OCI-LY7 (cell line): ENCODE data around the gene NCKAP5. TPM values are rescaled to one million over a fixed set of nuclear protein-coding genes. Genes with fewer than 3 reads are reported as not detected.

Source experiments
- BruUV-seq: library from RNA; stranded (reverse); fragments of 400-500 nt; replicated peaks from 2 replicates; lab custom pipeline; 2021; lab: Mats Ljungman, UMichigan
- CTCF ChIA-PET: fragments of 300-600 bp; sonication (Branson Sonifier 250); formaldehyde crosslinking; loops from one replicate; lab custom pipeline; 2022; ENCODE audit warnings: antibody characterized with exemption; ENCODE audit not compliant: unreplicated experiment; lab: Charles Lee
- POLR2A ChIA-PET: fragments of 300-600 bp; sonication (Branson Sonifier 250); formaldehyde crosslinking; loops from one replicate; lab custom pipeline; 2022; ENCODE audit warnings: antibody characterized with exemption; lab: Charles Lee
- DNase-seq: peaks from one replicate; pipeline ENCODE4 v3.0.0-alpha.2; 2015; ENCODE audit warnings: low spot score
- H2AFZ ChIP-seq: fragments of 200-600 bp; sonication (generic), shearing (Covaris generic); 2 replicates; pipeline ENCODE4 v1.6.1; 2014; ENCODE audit warnings: mild to moderate bottlenecking, antibody characterized with exemption, low read length, moderate library complexity
- H3K27ac ChIP-seq: fragments of 200-600 bp; sonication (generic); 2 replicates; pipeline ENCODE4 v1.5.1; 2014; ENCODE audit warnings: mixed run types, low read depth, mild to moderate bottlenecking, moderate library complexity, low read length, inconsistent platforms; ENCODE audit not compliant: poor library complexity, severe bottlenecking
- H3K36me3 ChIP-seq: fragments of 200-600 bp; sonication (generic); 2 replicates; pipeline ENCODE4 v1.6.1; 2014; ENCODE audit warnings: mild to moderate bottlenecking, antibody characterized with exemption, low read length, moderate library complexity, mixed read lengths; ENCODE audit not compliant: insufficient read depth
- H3K4me1 ChIP-seq: fragments of 200-600 bp; sonication (generic); 2 replicates; pipeline ENCODE4 v1.5.1; 2014; ENCODE audit warnings: mild to moderate bottlenecking, low read length; ENCODE audit not compliant: insufficient read depth, poor library complexity, severe bottlenecking
- H3K4me2 ChIP-seq: fragments of 200-600 bp; sonication (generic); 2 replicates; pipeline ENCODE4 v1.6.1; 2014; ENCODE audit warnings: mild to moderate bottlenecking, low read length
- H3K4me3 ChIP-seq: fragments of 200-600 bp; sonication (generic); 2 replicates; pipeline ENCODE4 v1.5.1; 2014; ENCODE audit warnings: mild to moderate bottlenecking, low read depth, low read length; ENCODE audit not compliant: poor library complexity, severe bottlenecking
- H3K79me2 ChIP-seq: fragments of 200-600 bp; sonication (generic); 2 replicates; pipeline ENCODE4 v1.6.1; 2016; ENCODE audit warnings: low read depth, mild to moderate bottlenecking, low read length, moderate library complexity, mixed read lengths; ENCODE audit not compliant: insufficient read depth
- H3K9me2 ChIP-seq: fragments of 200-600 bp; sonication (generic); 2 replicates; pipeline ENCODE4 v1.6.1; 2016; ENCODE audit warnings: mild to moderate bottlenecking, low read length, mixed read lengths; ENCODE audit not compliant: insufficient read depth
- H3K9me3 ChIP-seq: fragments of 200-600 bp; sonication (generic); 2 replicates; pipeline ENCODE4 v1.6.1; 2014; ENCODE audit warnings: mild to moderate bottlenecking, mixed run types, low read length, mixed read lengths
- H4K20me1 ChIP-seq: fragments of 200-600 bp; sonication (generic); 2 replicates; pipeline ENCODE4 v1.6.1; 2014; ENCODE audit warnings: mild to moderate bottlenecking, antibody characterized with exemption, low read length, moderate library complexity, mixed read lengths; ENCODE audit not compliant: insufficient read depth
- EZH2phosphoT487 ChIP-seq: fragments of 200-600 bp; sonication (generic); IDR thresholded peaks from 2 replicates; pipeline ENCODE4 v1.6.1; 2018; ENCODE audit warnings: low read depth, borderline replicate concordance, mild to moderate bottlenecking, mixed run types, antibody characterized with exemption, low read length, moderate library complexity, mixed read lengths
- intact Hi-C: fragments of 100-400 bp; cut with micrococcal nuclease; formaldehyde crosslinking; loops from one replicate; pipeline ENCODE4 v1.10.0; 2022; ENCODE audit not compliant: unreplicated experiment
- total RNA-seq, 2 experiments: library from RNA; depleted of rRNA in 1 of 2; stranded (reverse); fragments of >200 nt in 1 of 2; shearing (Covaris generic) in 1 of 2; gene quantifications; 2 replicates each; pipeline ENCODE4 v1.2.3, GENCODE V29; 2014 to 2022
- TF ChIP-seq, protein P1 (sequence below): fragments of 200-600 bp; sonication (generic); conservative IDR thresholded peaks from 2 replicates; pipeline ENCODE4 v1.5.1; 2014; ENCODE audit warnings: mild to moderate bottlenecking, antibody characterized with exemption, low read length, moderate library complexity, mixed read lengths

Gene NCKAP5
- total RNA-seq, 2 experiments from 2014 or later = not detected

DNA sequence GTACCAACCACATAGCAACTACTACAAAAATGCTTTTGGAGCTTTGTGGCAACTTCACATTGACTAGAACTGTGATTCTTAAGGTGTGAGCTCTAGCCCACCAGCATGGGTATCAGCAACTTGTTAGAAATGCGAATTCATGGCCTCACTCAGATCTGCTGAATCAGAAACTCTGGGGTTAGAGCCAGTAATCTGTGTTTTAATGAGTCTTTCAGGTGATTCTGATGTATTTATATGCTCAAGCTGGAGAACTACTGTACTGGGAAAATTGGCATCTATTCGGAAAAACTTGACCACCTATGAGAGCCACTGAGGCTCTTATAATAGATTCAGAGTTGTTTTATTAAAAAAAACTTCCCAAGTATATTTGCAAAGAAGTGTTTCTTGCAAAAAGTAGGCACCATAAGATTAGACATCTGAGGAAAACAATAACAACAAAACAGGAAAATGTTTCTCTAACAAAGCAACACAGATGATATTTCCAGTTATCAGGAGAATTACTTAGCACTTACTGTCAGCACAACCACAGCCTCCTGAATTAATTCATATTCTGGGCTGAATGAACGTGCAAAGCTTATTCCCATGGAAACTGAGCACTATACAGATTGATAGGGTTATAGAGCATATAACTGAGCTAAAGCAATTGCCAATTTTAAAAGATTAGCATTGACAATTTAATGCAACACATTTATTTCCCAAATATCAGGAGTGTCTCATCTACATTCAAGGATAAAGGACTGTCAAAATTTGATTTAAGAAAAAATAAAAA is 71.6 kb downstream of the NCKAP5 start:
- intact Hi-C loops = no loop called here
- no peaks in the 10 kb centered on the region for H3K36me3 ChIP-seq
- no peak overlapping the region for H3K4me2 ChIP-seq
- TF ChIP-seq EZH2phosphoT487 = no peak
- TF ChIP-seq, protein P1, sequence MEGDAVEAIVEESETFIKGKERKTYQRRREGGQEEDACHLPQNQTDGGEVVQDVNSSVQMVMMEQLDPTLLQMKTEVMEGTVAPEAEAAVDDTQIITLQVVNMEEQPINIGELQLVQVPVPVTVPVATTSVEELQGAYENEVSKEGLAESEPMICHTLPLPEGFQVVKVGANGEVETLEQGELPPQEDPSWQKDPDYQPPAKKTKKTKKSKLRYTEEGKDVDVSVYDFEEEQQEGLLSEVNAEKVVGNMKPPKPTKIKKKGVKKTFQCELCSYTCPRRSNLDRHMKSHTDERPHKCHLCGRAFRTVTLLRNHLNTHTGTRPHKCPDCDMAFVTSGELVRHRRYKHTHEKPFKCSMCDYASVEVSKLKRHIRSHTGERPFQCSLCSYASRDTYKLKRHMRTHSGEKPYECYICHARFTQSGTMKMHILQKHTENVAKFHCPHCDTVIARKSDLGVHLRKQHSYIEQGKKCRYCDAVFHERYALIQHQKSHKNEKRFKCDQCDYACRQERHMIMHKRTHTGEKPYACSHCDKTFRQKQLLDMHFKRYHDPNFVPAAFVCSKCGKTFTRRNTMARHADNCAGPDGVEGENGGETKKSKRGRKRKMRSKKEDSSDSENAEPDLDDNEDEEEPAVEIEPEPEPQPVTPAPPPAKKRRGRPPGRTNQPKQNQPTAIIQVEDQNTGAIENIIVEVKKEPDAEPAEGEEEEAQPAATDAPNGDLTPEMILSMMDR = no peak
- H3K27ac ChIP-seq = no peak overlapping the region
- ChIA-PET POLR2A (no interaction called here), CTCF (no interaction called here)
- no peak overlapping the region for H2AFZ ChIP-seq
- H3K9me3 ChIP-seq = no peaks in the 10 kb centered on the region
- H3K79me2 ChIP-seq = no peaks in the 10 kb centered on the region
- H3K4me3 ChIP-seq = no peak overlapping the region
- H3K4me1 ChIP-seq = no peaks in the 10 kb centered on the region
- no peaks in the 10 kb centered on the region for H3K9me2 ChIP-seq
- no peaks in the 10 kb centered on the region for H4K20me1 ChIP-seq
- BruUV-seq = no TSS peak
- no peak for DNase-seq

DNA sequence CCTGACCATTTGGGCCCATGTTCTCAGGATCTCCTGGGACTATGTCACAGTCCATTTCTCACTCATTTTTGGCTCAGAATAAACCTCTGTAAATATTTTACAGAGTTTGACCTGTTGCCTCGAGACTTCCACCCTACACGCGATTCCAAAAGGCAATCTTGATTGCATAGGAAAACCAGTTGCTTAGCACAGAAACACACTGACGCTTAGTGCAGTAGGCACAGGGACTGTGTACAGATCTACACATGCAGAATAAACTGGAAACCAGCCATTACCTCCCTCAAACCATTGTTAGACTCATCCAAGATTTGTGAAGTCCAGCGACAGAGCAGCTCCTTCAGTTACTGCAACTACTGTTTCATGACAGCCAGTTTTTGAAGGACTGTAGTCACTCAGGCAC is 73.0 kb downstream of the NCKAP5 start:
- no peaks in the 10 kb centered on the region for H3K36me3 ChIP-seq
- no peaks in the 10 kb centered on the region for H3K4me1 ChIP-seq
- no peaks in the 10 kb centered on the region for H4K20me1 ChIP-seq
- no TSS peak for BruUV-seq
- no peak for TF ChIP-seq EZH2phosphoT487
- TF ChIP-seq, protein P1 = no peak
- H2AFZ ChIP-seq = no peak overlapping the region
- intact Hi-C loops = no loop called here
- no peak overlapping the region for H3K4me3 ChIP-seq
- H3K4me2 ChIP-seq = no peak overlapping the region
- no peak overlapping the region for H3K27ac ChIP-seq
- H3K9me3 ChIP-seq = no peaks in the 10 kb centered on the region
- H3K9me2 ChIP-seq = no peaks in the 10 kb centered on the region
- ChIA-PET POLR2A (no interaction called here), CTCF (no interaction called here)
- DNase-seq = no peak
- H3K79me2 ChIP-seq = no peaks in the 10 kb centered on the region

DNA sequence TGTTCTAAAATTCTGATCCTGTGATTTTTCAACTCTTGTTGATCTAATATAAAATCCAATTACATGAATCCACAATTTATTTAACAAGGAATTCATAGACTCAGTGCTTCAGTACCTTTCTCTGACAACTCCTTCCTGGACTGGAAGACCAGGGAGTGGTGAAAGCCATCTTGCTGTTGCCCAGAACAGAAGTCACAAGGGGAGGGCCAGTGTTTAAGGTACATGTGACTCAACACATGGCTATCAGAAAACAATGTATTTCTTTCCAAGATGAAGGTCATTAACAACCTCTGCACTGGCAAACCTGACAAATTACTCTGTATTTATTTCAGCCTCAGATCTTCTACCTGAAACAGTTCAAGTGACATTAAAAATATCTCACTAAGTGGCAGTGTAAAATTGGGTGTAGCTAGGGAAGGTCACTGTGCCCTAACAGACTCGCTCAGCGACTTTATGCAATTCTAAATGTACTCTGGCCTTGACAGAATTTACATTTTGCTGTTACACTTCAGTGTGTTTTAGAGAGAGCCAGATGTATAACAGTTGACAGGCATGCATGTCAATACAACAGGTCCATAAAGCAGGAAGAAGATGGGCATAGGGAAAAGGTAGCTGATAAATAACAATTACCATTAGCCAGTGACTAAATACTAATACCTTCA is 75.4 kb downstream of the NCKAP5 start:
- TF ChIP-seq, protein P1 = no peak
- no peak for TF ChIP-seq EZH2phosphoT487
- Histone ChIP-seq H3K36me3 (no peaks in the 10 kb centered on the region), H2AFZ (no peak overlapping the region), H3K4me1 (no peaks in the 10 kb centered on the region), H3K9me2 (no peaks in the 10 kb centered on the region), H3K9me3 (no peaks in the 10 kb centered on the region), H3K79me2 (no peaks in the 10 kb centered on the region), H4K20me1 (no peaks in the 10 kb centered on the region), H3K4me3 (no peak overlapping the region), H3K4me2 (no peak overlapping the region), H3K27ac (no peak overlapping the region)
- ChIA-PET POLR2A (no interaction called here), CTCF (no interaction called here)
- intact Hi-C loops = no loop called here
- no peak for DNase-seq
- BruUV-seq = no TSS peak
